ENCODE measurements around the gene KRTAP5-5. TPM values are rescaled to one million over a fixed set of nuclear protein-coding genes. Genes with fewer than 3 reads are reported as not detected.

The KRTAP5-5 gene
- polyA plus RNA-seq, 4 donors: 0.65 TPM; not detected in 3

GRCh38 chr11:1647901-1648652 lies 18.5 kb downstream of the KRTAP5-5 start:
- peaks cover 0 to 2% (median 1%) of the 10 kb centered on the region in 3 donors for H3K27me3 ChIP-seq (ENCODE audit: control insufficient read depth in 3 of 3, insufficient read depth in 3 of 3, low read length in 3 of 3)
- H3K9me3 ChIP-seq (ENCODE audit: control insufficient read depth in 2 of 2, insufficient read depth in 1 of 2, low read depth in 1 of 2, low read length in 1 of 2): no peaks in the 10 kb centered on the region
- H3K27ac ChIP-seq (ENCODE audit: low read depth in 1 of 3, low read length in 2 of 3): no peak overlapping the region
- no peak overlapping the region for H3K4me3 ChIP-seq (ENCODE audit: low read depth in 1 of 3, low read length in 3 of 3)
- WGBS, 3 donors: 83 to 90% (median 88%) methylated on average over 35 of the region's 35 CpGs
- H3K36me3 ChIP-seq (ENCODE audit: control insufficient read depth in 3 of 3, insufficient read depth in 2 of 3, low read depth in 1 of 3, low read length in 3 of 3): no peaks in the 10 kb centered on the region
- DNase-seq (no peak), FAIRE-seq (no peak)
- peaks cover 0 to 7% (median 0%) of the 10 kb centered on the region in 3 donors for H3K4me1 ChIP-seq (ENCODE audit: control insufficient read depth in 3 of 3, insufficient read depth in 2 of 3, low read depth in 1 of 3, low read length in 2 of 3)

GRCh38 chr11:1648653-1649420 lies 19.3 kb downstream of the KRTAP5-5 start:
- H3K4me1 ChIP-seq (ENCODE audit: control insufficient read depth in 3 of 3, insufficient read depth in 2 of 3, low read depth in 1 of 3, low read length in 2 of 3): peaks cover 0 to 9% (median 0%) of the 10 kb centered on the region in 3 donors
- H3K27me3 ChIP-seq (ENCODE audit: control insufficient read depth in 3 of 3, insufficient read depth in 3 of 3, low read length in 3 of 3): peaks cover 0 to 2% (median 1%) of the 10 kb centered on the region in 3 donors
- no peak for FAIRE-seq
- H3K9me3 ChIP-seq (ENCODE audit: control insufficient read depth in 2 of 2, insufficient read depth in 1 of 2, low read depth in 1 of 2, low read length in 1 of 2): no peaks in the 10 kb centered on the region
- H3K36me3 ChIP-seq (ENCODE audit: control insufficient read depth in 3 of 3, insufficient read depth in 2 of 3, low read depth in 1 of 3, low read length in 3 of 3): no peaks in the 10 kb centered on the region
- no peak for DNase-seq
- 79 to 86% (median 80%) methylated on average over 28 of the region's 28 CpGs for whole genome bisulfite sequencing, 3 donors
- H3K4me3 ChIP-seq (ENCODE audit: low read depth in 1 of 3, low read length in 3 of 3): no peak overlapping the region
- H3K27ac ChIP-seq (ENCODE audit: low read depth in 1 of 3, low read length in 2 of 3): no peak overlapping the region

GRCh38 chr11:1650034-1650917 lies 20.7 kb downstream of the KRTAP5-5 start:
- 72 to 83% (median 75%) methylated on average over 15 of the region's 15 CpGs for WGBS, 3 donors
- no peaks in the 10 kb centered on the region for H3K9me3 ChIP-seq (ENCODE audit: control insufficient read depth in 2 of 2, insufficient read depth in 1 of 2, low read depth in 1 of 2, low read length in 1 of 2)
- no peak overlapping the region for H3K27ac ChIP-seq (ENCODE audit: low read depth in 1 of 3, low read length in 2 of 3)
- no peak overlapping the region for H3K4me3 ChIP-seq (ENCODE audit: low read depth in 1 of 3, low read length in 3 of 3)
- no peak for DNase-seq
- no peak for FAIRE-seq
- H3K36me3 ChIP-seq (ENCODE audit: control insufficient read depth in 3 of 3, insufficient read depth in 2 of 3, low read depth in 1 of 3, low read length in 3 of 3): no peaks in the 10 kb centered on the region
- peaks cover 0 to 23% (median 0%) of the 10 kb centered on the region in 3 donors for H3K4me1 ChIP-seq (ENCODE audit: control insufficient read depth in 3 of 3, insufficient read depth in 2 of 3, low read depth in 1 of 3, low read length in 2 of 3)
- peaks cover 0 to 1% (median under 1%) of the 10 kb centered on the region in 3 donors for H3K27me3 ChIP-seq (ENCODE audit: control insufficient read depth in 3 of 3, insufficient read depth in 3 of 3, low read length in 3 of 3)

GRCh38 chr11:1650918-1651262 lies 21.3 kb downstream of the KRTAP5-5 start:
- Histone ChIP-seq H3K27ac (ENCODE audit: low read depth in 1 of 3, low read length in 2 of 3) (no peak overlapping the region), H3K36me3 (ENCODE audit: control insufficient read depth in 3 of 3, insufficient read depth in 2 of 3, low read depth in 1 of 3, low read length in 3 of 3) (no peaks in the 10 kb centered on the region), H3K4me1 (ENCODE audit: control insufficient read depth in 3 of 3, insufficient read depth in 2 of 3, low read depth in 1 of 3, low read length in 2 of 3) (peaks cover 0 to 29% (median 0%) of the 10 kb centered on the region in 3 donors), H3K9me3 (ENCODE audit: control insufficient read depth in 2 of 2, insufficient read depth in 1 of 2, low read depth in 1 of 2, low read length in 1 of 2) (no peaks in the 10 kb centered on the region), H3K4me3 (ENCODE audit: low read depth in 1 of 3, low read length in 3 of 3) (no peak overlapping the region), H3K27me3 (ENCODE audit: control insufficient read depth in 3 of 3, insufficient read depth in 3 of 3, low read length in 3 of 3) (peaks cover 0 to 1% (median 0%) of the 10 kb centered on the region in 3 donors)
- WGBS, 3 donors: 64 to 77% (median 74%) methylated on average over 5 of the region's 5 CpGs
- DNase-seq (no peak), FAIRE-seq (no peak)

- DNase-seq (no peak), FAIRE-seq (no peak)
- Histone ChIP-seq H3K27me3 (ENCODE audit: control insufficient read depth in 3 of 3, insufficient read depth in 3 of 3, low read length in 3 of 3) (peaks cover 0 to 1% (median 0%) of the 10 kb centered on the region in 3 donors), H3K9me3 (ENCODE audit: control insufficient read depth in 2 of 2, insufficient read depth in 1 of 2, low read depth in 1 of 2, low read length in 1 of 2) (no peaks in the 10 kb centered on the region), H3K4me1 (ENCODE audit: control insufficient read depth in 3 of 3, insufficient read depth in 2 of 3, low read depth in 1 of 3, low read length in 2 of 3) (peaks cover 0 to 29% (median 0%) of the 10 kb centered on the region in 3 donors), H3K4me3 (ENCODE audit: low read depth in 1 of 3, low read length in 3 of 3) (no peak overlapping the region), H3K27ac (ENCODE audit: low read depth in 1 of 3, low read length in 2 of 3) (no peak overlapping the region), H3K36me3 (ENCODE audit: control insufficient read depth in 3 of 3, insufficient read depth in 2 of 3, low read depth in 1 of 3, low read length in 3 of 3) (no peaks in the 10 kb centered on the region)
- 79 to 82% (median 80%) methylated on average over 7 of the region's 7 CpGs for WGBS, 3 donors
These were observed 21.9 kb downstream of the KRTAP5-5 start for GRCh38 chr11:1651411-1651980.

- no peak for FAIRE-seq
- H3K4me3 ChIP-seq (ENCODE audit: low read depth in 1 of 3, low read length in 3 of 3): no peak overlapping the region
- H3K27ac ChIP-seq (ENCODE audit: low read depth in 1 of 3, low read length in 2 of 3): no peak overlapping the region
- DNase-seq: no peak
- WGBS, 3 donors: 79 to 86% (median 79%) methylated on average over 17 to 19 of the region's 19 CpGs
- peaks cover 0 to 29% (median 0%) of the 10 kb centered on the region in 3 donors for H3K4me1 ChIP-seq (ENCODE audit: control insufficient read depth in 3 of 3, insufficient read depth in 2 of 3, low read depth in 1 of 3, low read length in 2 of 3)
- peaks cover 0 to under 1% (median 0%) of the 10 kb centered on the region in 3 donors for H3K27me3 ChIP-seq (ENCODE audit: control insufficient read depth in 3 of 3, insufficient read depth in 3 of 3, low read length in 3 of 3)
- no peaks in the 10 kb centered on the region for H3K36me3 ChIP-seq (ENCODE audit: control insufficient read depth in 3 of 3, insufficient read depth in 2 of 3, low read depth in 1 of 3, low read length in 3 of 3)
- H3K9me3 ChIP-seq (ENCODE audit: control insufficient read depth in 2 of 2, insufficient read depth in 1 of 2, low read depth in 1 of 2, low read length in 1 of 2): no peaks in the 10 kb centered on the region
These were observed 22.5 kb downstream of the KRTAP5-5 start for GRCh38 chr11:1652026-1652425.

GRCh38 chr11:1652442-1652770 lies 22.8 kb downstream of the KRTAP5-5 start:
- 51 to 56% (median 55%) methylated on average over 20 of the region's 20 CpGs for WGBS, 3 donors
- H3K27ac ChIP-seq (ENCODE audit: low read depth in 1 of 3, low read length in 2 of 3): no peak overlapping the region
- no peaks in the 10 kb centered on the region for H3K9me3 ChIP-seq (ENCODE audit: control insufficient read depth in 2 of 2, insufficient read depth in 1 of 2, low read depth in 1 of 2, low read length in 1 of 2)
- DNase-seq (no peak), FAIRE-seq (no peak)
- H3K4me1 ChIP-seq (ENCODE audit: control insufficient read depth in 3 of 3, insufficient read depth in 2 of 3, low read depth in 1 of 3, low read length in 2 of 3): peaks cover 0 to 29% (median 0%) of the 10 kb centered on the region in 3 donors
- H3K36me3 ChIP-seq (ENCODE audit: control insufficient read depth in 3 of 3, insufficient read depth in 2 of 3, low read depth in 1 of 3, low read length in 3 of 3): no peaks in the 10 kb centered on the region
- H3K27me3 ChIP-seq (ENCODE audit: control insufficient read depth in 3 of 3, insufficient read depth in 3 of 3, low read length in 3 of 3): no peaks in the 10 kb centered on the region
- no peak overlapping the region for H3K4me3 ChIP-seq (ENCODE audit: low read depth in 1 of 3, low read length in 3 of 3)
